ENCODE data around the gene FAM90A26.
"Not testable (repeated sequence)": the region's sequence is repeated elsewhere in the genome, so short reads cannot be mapped to it uniquely, and the experiment has no call there.

Gene FAM90A26

DNA sequence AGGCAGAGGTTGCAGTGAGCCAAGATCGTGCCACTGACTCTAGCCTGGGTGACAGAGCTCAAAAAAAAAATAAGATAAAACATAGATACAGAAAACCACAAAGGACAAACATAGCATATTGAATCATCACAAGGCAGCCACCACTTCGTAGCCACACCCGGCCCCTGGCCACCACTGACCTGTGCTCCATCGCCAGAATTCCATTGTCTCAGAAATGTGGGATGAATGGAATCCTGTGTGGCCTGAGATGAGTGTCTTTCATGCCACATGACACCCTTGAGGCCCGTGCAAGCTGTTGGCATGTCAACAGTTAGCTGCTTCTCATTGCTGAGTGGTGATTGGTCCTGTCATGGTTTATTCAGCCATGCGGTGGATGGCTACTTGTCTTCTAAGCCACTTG lies 10.2 kb upstream of the FAM90A26 start:
- H3K4me3 ChIP-seq (ENCODE audit: low read depth, low read length); H3K9me3 ChIP-seq (ENCODE audit: control insufficient read depth, insufficient read depth, low read depth, low read length); H3K4me1 ChIP-seq (ENCODE audit: control insufficient read depth, insufficient read depth, low read length); H3K27ac ChIP-seq (ENCODE audit: extremely low read depth, low read depth, low read length); H3K36me3 ChIP-seq (ENCODE audit: control insufficient read depth in 2 of 2, insufficient read depth in 1 of 2, low read length in 2 of 2); CTCF ChIA-PET; POLR2A ChIA-PET: not testable (repeated sequence)

DNA sequence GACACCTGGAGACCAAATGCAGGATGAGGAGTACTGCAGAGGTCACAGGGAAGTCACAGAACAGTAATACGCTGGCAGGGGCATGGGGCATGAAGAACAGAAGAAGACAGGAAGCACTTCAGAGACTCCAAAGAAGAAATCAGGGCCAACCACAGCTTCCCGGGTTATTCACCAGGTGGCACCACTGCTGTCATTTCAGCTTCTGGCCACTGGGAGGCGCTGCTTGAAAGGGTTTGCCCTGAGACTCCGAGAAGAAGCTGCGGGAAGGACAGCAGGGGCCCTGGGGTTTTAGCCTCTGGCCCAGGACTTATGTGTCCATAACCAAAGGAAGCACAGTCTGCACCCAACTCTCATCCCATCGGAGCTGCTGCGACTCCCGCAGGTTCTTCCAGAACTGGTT lies 4.2 kb upstream of the FAM90A26 start:
- CTCF ChIA-PET; H3K36me3 ChIP-seq (ENCODE audit: control insufficient read depth in 2 of 2, insufficient read depth in 1 of 2, low read length in 2 of 2); H3K4me3 ChIP-seq (ENCODE audit: low read depth, low read length); H3K9me3 ChIP-seq (ENCODE audit: control insufficient read depth, insufficient read depth, low read depth, low read length); H3K4me1 ChIP-seq (ENCODE audit: control insufficient read depth, insufficient read depth, low read length); POLR2A ChIA-PET; H3K27ac ChIP-seq (ENCODE audit: extremely low read depth, low read depth, low read length): not testable (repeated sequence)

DNA sequence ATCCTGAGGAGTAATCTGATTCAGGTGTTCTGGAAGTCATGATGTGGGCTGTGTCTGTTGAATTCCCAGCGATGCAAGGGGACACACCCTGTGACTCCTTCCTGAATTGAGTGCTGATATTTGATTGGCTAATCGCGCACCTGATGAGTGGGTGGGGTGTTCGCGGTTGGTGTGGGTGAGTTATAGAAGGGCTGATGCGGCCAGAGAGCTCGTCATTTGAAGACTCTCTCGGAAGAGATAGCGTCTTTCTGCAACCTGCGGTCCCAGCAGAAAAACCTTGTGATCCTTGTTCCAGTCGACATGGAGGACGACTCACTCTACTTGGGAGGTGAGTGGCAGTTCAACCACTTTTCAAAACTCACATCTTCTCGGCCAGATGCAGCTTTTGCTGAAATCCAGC lies 40.1 kb downstream of the FAM90A26 start, which contains the start of gene USP17L10:
USP17L10 (plus strand) TSS at position 301 of the 400 bp plus-strand sequence; CDS start at position 301, 0 bp downstream.
- H3K9me3 ChIP-seq (ENCODE audit: control insufficient read depth, insufficient read depth, low read depth, low read length); H3K4me3 ChIP-seq (ENCODE audit: low read depth, low read length); POLR2A ChIA-PET; H3K27ac ChIP-seq (ENCODE audit: extremely low read depth, low read depth, low read length); H3K4me1 ChIP-seq (ENCODE audit: control insufficient read depth, insufficient read depth, low read length); CTCF ChIA-PET; H3K36me3 ChIP-seq (ENCODE audit: control insufficient read depth in 2 of 2, insufficient read depth in 1 of 2, low read length in 2 of 2): not testable (repeated sequence)

DNA sequence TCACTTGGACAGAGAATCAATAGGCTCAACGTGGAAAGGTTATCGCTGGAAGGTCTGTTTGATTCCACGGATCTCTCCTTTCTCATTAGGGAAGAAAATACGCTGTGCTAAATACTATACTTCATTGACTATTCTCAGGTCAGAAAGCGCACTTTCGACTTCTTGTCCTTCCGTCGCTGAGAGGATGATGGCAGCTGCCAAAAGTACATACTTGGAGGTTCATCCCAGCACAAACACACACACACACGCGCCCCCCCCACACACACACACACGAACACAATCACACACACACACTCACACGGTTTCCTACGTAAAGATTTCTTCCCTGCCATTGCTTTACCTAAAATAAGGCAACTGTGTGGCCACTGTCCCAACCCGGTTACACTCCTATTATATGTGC lies 44.5 kb downstream of the FAM90A26 start:
- H3K4me1 ChIP-seq (ENCODE audit: control insufficient read depth, insufficient read depth, low read length); H3K36me3 ChIP-seq (ENCODE audit: control insufficient read depth in 2 of 2, insufficient read depth in 1 of 2, low read length in 2 of 2); H3K4me3 ChIP-seq (ENCODE audit: low read depth, low read length); H3K27ac ChIP-seq (ENCODE audit: extremely low read depth, low read depth, low read length); CTCF ChIA-PET; POLR2A ChIA-PET; H3K9me3 ChIP-seq (ENCODE audit: control insufficient read depth, insufficient read depth, low read depth, low read length): not testable (repeated sequence)

DNA sequence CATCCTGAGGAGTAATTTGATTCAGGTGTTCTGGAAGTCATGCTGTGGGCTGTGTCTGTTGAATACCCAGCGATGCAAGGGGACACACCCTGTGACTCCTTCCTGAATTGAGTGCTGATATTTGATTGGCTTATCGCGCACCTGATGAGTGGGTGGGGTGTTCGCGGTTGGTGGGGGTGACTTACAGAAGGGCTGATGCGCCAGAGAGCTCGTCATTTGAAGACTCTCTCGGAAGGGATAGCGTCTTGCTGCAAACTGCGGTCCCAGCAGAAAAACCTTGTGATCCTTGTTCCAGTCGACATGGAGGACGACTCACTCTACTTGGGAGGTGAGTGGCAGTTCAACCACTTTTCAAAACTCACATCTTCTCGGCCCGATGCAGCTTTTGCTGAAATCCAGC lies 44.9 kb downstream of the FAM90A26 start, which contains the start of gene USP17L11:
USP17L11 (plus strand) TSS at position 301 of the 400 bp plus-strand sequence; CDS start at position 301, 0 bp downstream.
- H3K4me1 ChIP-seq (ENCODE audit: control insufficient read depth, insufficient read depth, low read length); H3K9me3 ChIP-seq (ENCODE audit: control insufficient read depth, insufficient read depth, low read depth, low read length); POLR2A ChIA-PET; H3K27ac ChIP-seq (ENCODE audit: extremely low read depth, low read depth, low read length); H3K36me3 ChIP-seq (ENCODE audit: control insufficient read depth in 2 of 2, insufficient read depth in 1 of 2, low read length in 2 of 2); H3K4me3 ChIP-seq (ENCODE audit: low read depth, low read length); CTCF ChIA-PET: not testable (repeated sequence)

DNA sequence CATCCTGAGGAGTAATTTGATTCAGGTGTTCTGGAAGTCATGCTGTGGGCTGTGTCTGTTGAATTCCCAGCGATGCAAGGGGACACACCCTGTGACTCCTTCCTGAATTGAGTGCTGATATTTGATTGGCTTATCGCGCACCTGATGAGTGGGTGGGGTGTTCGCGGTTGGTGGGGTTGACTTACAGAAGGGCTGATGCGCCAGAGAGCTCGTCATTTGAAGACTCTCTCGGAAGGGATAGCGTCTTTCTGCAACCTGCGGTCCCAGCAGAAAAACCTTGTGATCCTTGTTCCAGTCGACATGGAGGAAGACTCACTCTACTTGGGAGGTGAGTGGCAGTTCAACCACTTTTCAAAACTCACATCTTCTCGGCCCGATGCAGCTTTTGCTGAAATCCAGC lies 49.6 kb downstream of the FAM90A26 start, which contains the start of gene USP17L12:
USP17L12 (plus strand) TSS at position 301 of the 400 bp plus-strand sequence; CDS start at position 301, 0 bp downstream.
- H3K9me3 ChIP-seq (ENCODE audit: control insufficient read depth, insufficient read depth, low read depth, low read length); H3K36me3 ChIP-seq (ENCODE audit: control insufficient read depth in 2 of 2, insufficient read depth in 1 of 2, low read length in 2 of 2); CTCF ChIA-PET; POLR2A ChIA-PET; H3K27ac ChIP-seq (ENCODE audit: extremely low read depth, low read depth, low read length); H3K4me1 ChIP-seq (ENCODE audit: control insufficient read depth, insufficient read depth, low read length); H3K4me3 ChIP-seq (ENCODE audit: low read depth, low read length): not testable (repeated sequence)

DNA sequence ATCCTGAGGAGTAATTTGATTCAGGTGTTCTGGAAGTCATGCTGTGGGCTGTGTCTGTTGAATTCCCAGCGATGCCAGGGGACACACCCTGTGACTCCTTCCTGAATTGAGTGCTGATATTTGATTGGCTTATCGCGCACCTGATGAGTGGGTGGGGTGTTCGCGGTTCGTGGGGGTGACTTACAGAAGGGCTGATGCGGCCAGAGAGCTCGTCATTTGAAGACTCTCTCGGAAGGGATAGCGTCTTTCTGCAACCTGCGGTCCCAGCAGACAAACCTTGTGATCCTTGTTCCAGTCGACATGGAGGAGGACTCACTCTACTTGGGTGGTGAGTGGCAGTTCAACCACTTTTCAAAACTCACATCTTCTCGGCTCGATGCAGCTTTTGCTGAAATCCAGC lies 54.4 kb downstream of the FAM90A26 start, which contains the start of gene USP17L13:
USP17L13 (plus strand) TSS at position 301 of the 400 bp plus-strand sequence; CDS start at position 301, 0 bp downstream.
- H3K36me3 ChIP-seq (ENCODE audit: control insufficient read depth in 2 of 2, insufficient read depth in 1 of 2, low read length in 2 of 2); H3K9me3 ChIP-seq (ENCODE audit: control insufficient read depth, insufficient read depth, low read depth, low read length); H3K27ac ChIP-seq (ENCODE audit: extremely low read depth, low read depth, low read length); POLR2A ChIA-PET; H3K4me1 ChIP-seq (ENCODE audit: control insufficient read depth, insufficient read depth, low read length); CTCF ChIA-PET; H3K4me3 ChIP-seq (ENCODE audit: low read depth, low read length): not testable (repeated sequence)
